ENCODE data around the gene SASH1. TPM values are rescaled to one million over a fixed set of nuclear protein-coding genes. Genes with fewer than 3 reads are reported as not detected.

Gene SASH1
- total RNA-seq: 23.2 TPM

DNA sequence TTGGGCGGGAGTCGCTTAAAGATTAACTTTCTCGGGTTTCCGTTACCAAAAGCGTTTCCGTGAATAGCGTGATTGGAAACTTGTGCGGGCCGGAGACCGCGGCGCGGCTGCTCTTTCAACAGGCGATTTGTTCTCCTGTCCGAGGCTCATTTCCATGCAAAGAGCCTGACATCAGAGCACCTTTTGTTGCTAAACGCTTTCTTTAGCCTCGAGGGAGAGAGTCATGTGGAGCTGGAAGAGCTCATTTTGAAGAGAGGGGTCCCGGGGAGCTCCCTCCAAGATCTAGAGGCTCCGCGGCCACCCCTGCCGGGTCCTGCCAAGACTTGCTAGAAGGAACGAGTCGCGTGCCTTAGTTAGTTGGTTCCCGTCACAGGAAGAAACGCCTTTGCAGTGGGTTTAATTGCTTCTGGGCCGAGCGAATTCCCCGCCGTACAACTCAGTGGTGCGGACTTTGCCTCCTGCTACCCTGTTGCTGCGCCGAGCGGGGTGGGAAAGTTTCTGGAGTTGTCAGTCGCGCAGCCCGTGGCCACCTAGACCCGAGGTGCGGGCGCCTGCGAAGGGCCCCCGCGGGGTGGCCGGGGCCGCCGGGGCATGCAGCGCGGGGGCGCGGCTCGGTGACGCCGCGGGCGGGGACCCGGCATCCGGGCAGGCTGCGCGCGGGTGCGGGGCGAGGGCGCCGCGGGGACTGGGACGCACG is at the start of gene SASH1:
TSS of gene SASH1 (plus strand) at position 489 of the 697 bp plus-strand sequence. CDS start 230 bp downstream, outside the sequence.
- DNase-seq (ENCODE audit: low spot score in 2 of 2): peak; percentile 62 to 65
- FAIRE-seq: no peak

DNA sequence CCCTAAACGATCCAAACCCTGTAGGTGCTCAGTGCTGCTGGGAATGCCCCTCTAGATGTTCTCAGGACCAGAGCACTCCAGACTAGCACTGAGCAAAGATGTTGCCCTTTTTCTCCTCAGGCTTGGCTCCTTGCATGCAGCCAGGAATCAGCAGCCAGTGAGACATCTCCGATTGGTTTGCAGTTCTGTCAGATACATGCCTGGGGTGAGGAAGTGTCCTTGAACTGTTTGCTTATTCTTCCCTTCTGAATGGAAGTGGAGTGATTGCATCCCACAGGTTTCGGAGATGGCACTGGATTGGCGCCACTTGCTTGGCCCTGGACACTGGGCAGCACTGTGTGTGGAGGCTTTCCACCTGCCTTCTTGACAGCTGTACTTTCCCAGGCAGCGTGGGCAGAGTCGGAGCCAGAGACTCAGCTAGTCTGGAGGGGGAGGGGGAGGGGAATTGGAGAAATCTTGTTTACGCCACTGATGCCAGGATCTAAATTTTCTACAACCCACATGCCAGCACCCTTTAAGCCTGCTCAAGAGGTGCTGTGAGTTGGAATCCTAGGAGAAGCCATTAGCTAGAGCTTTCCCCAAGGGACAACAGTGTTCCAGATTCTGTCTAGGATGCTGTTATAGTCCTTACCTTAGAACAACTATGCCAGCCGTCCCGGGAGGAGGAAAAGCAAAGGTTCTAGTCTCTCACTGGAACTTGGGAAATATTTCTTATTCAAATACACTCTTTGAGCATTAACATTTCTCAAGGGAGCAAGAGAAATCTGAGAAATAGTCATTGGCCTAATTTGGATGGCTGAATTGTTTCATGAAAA is 49.2 kb upstream of the SASH1 start:
- peak in 1 of 2 donors; percentile 38 for DNase-seq (ENCODE audit: low spot score in 2 of 2)
- FAIRE-seq: no peak

DNA sequence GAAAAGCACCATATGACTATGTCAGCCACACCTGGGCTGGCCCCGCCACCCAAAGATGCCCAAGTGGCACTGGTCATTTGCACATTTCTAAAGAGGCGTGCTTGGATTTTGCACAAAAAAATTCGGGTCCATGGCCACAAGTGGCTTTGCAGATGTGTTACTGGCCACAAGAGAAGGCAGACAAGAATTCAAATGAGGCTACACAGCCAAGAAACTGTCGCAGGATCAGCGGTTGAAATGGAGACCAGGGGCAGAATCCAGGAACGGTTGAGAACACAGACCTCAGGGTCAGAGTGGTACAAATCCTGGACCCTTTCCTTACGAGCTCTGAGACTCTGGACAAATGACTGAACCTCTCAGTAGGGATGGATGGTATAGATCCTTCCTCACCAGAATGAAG is 48.6 kb upstream of the SASH1 start:
- FAIRE-seq (no peak), DNase-seq (ENCODE audit: low spot score in 2 of 2) (no peak)

DNA sequence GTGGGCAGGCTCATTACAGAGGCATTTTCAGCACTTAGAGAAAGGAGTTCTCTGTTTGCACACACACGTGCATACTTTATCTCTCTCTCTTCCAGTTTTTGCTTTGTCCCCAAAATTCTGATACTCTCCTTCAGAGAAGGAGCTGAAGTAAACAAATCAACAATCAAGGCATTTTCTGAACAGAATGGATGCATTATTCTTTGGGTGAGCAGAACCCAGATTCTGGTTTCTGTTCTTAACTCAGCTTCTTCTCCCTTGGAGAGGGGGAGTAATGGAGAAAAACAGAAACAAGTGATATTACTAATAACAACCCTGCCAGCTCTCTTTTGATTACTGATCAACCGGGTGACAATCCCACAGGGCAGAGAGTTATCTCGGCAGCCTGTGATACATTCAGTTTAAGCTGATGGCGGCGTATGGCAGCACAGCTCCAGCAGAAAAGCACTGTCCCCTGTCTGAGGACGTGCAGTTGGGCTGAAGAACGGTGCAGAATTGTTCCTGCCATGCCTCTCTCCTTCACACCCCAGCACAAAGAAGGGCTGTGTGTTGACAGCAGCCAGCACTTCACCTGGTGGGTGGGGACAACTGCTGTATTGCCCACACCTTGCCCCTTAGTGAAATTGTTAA is 47.3 kb upstream of the SASH1 start:
- DNase-seq (ENCODE audit: low spot score in 2 of 2) (no peak), FAIRE-seq (no peak)

DNA sequence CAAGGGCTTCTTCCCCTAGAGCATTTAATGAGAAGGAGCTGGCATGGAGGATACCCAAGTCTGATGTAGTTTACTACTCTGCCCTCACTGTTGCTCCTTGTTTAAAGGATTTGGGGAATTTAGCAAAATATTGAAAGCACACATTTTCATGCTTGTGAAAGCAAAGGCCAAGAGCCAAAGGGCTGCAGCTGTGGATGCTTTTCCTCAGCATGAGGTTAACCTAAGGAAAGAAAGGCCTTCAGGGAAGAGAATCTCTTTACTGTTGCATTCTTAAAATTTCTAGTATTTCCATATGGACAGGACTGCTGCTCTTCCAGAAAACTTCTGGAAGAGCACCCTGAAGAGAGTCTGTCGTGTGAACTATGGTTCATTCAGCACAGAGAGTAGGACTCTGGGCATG is 45.9 kb upstream of the SASH1 start:
- no peak for FAIRE-seq

DNA sequence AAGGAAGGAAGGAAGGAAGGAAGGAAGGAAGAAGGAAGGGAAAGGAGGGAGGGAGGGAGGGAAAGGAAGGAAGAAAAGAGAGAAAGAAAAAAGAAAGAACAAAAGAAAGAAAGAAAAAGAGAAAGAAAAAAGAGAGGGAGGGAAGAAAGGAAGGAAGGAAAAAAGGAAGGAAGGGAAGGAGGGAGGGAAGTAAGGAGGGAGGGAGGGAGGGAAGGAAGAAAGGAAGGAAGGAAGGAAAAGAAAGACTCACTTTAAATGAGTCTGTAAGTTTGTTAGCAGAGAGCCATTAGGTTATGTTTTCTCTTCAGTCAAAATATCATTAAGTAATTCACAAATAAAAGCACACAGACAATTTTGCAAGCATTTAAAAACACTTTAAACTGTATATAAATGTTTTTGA is 44.0 kb upstream of the SASH1 start:
- FAIRE-seq (no peak), DNase-seq (ENCODE audit: low spot score in 2 of 2) (no peak)

More for the DNA sequence above, 45.9 kb upstream of the SASH1 start:
- DNase-seq (ENCODE audit: low spot score in 2 of 2): no peak

DNA sequence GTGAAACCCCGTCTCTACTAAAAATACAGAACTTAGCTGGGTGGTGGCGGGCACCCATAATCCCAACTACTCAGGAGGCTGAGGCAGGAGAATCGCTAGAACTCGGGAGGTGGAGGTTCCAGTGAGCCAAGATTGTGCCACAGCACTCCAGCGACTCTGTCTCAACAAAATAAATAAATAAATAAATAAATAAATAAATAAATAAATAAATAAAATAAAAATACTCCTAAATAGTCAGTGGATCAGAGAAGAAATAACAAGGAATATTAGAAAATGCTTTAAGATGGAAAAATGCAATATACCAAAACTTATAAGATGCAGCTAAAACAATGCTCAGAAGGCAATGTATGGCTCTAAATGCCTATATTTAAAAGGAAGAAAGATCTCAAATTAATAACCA is 39.0 kb upstream of the SASH1 start:
- FAIRE-seq (no peak), DNase-seq (ENCODE audit: low spot score in 2 of 2) (no peak)

DNA sequence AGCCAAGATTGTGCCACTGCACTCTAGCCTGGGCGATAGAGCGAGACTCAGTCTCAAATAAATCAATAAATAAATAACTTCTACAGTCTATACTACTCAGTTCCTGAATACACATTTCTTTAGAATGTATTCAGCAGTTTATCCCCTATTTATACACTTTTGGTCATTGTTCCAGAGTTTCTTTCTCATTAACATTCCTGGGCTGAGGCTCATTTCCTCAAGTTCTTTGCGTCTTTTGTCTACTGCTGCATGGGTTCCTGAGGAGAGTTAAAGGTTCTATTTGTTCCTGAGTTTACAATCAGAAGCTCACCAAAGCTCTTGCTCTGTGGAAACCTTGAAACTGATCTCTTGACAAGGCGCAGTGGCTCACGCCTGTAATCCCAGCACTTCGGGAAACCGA is 37.7 kb upstream of the SASH1 start:
- FAIRE-seq: no peak
- no peak for DNase-seq (ENCODE audit: low spot score in 2 of 2)

DNA sequence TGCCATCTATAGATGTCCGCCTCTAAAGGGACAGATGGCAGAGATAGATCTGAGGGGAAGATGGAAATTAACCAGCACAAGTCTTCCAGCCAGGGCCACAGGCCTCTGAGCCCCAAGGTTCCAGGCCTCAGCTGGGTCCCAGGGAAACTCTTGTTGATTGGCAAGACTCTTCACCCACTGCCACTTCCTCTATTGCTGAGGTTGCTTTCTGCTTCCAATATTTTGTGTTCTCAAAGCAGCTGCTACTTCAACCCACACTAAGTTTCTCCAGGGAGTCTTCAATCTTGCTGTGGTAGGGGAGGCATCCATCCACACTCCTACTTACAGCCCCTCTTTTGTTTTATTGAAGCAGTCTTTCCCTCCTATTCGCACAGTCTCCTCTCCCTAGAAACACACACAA is 36.4 kb upstream of the SASH1 start:
- FAIRE-seq (no peak), DNase-seq (ENCODE audit: low spot score in 2 of 2) (no peak)

DNA sequence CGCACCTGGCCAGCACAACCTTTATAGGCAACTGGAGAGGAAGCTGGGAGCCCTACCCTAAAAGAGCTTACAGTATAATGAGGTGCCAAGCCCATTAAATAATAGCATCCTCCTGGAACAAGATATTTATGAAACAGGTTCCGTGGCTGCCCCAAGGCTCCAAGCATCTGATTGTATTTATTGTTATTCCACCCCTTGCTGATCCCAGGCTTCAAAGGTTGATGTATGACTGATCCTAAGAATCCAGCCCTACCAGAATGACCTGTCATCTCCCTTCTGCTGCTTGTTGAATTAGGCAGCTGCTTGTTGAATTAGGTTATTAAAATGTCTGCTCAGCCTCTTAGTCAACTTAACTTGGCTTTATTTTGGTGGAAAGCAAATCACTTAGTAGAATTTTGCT is 35.2 kb upstream of the SASH1 start:
- FAIRE-seq (no peak), DNase-seq (ENCODE audit: low spot score in 2 of 2) (no peak)

DNA sequence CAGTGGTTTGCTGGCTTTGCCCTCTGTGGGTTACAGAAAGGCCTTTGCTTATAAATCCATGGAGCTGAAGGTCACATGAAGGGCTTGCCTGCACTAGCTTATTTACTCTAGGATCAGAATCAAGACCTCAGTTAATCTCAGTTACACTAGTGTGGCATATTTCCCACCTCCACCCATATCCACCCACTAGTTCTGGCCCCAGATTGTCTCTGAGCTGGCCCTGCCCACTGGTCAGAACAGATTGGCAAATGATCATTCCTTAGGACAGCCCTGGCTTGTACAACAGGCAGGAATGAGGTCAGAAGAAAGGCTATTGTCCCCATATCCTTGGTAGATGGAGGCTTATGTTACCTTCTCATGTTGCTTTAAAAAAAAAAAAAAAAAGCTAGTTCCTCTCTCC is 33.3 kb upstream of the SASH1 start:
- DNase-seq (ENCODE audit: low spot score in 2 of 2): no peak
- no peak for FAIRE-seq

DNA sequence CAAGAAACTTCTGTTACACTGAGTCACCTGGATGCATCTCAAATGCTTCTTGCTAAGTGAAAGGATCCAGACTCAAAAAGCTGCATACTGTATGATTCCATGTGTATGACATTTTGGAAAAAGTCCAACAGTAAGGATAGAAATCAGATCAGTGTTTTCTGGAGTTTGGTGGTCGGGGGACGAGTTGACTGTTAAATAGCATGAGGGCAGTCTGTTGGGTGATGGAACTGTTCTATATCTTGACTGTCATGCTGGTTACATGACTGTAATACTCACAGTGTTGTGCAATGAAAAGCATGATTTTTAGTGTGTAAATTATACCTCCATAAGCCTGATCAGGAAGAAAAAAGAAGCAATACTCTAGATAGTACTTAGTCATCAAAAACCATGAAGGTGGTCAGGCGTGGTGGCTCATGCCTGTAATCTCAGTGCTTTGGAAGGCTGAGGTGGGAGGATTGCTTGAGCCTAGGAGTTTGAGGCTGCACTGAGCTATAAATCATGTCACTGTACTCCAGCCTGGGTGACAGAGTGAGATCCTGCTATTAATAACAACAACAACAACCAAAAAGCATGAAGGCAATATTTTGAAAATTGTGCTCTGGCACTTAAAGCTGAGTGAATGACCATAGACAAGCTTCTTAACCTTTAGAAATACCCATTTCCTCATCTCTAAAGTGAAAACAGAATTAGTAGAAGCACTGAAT is 30.5 kb upstream of the SASH1 start:
- DNase-seq (ENCODE audit: low spot score in 2 of 2) (no peak), FAIRE-seq (no peak)

DNA sequence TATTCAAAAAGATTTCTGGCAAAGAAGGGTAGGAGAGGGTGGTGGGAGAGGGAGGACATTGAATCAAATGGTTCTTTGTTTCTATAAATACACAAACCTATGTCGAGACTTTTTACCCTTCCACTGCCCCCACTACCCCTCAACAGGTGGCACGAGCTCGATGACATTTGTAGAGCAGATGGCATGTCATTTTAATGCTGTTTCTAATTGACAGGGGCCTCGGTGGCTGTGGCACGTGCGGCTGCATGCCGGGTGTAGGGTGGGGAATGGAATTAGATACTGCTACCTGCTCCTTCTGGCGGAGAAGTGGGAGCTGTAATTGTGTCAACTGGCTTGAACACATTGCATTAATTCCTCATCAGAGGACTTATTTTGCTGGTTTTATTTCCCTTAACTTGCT is 29.1 kb upstream of the SASH1 start:
- no peak for DNase-seq (ENCODE audit: low spot score in 2 of 2)
- no peak for FAIRE-seq

DNA sequence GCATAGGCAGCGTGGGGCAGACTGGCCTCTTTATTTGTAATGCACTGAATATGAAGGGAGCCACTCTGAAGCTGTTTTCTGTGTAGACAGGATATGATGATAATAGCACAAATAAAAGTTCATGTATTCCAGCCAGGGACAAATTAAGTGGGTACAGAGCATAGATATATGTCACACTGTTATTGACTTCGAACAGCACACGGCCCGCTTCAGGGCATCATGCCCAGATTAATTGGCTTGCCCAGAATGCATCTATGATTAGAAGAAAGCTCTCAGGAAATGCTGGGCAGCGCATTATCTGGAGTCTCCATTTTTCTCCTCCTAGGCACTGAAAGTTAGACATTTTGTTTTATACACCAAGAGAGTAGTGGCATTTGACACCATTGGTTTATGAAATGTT is 26.3 kb upstream of the SASH1 start:
- DNase-seq (ENCODE audit: low spot score in 2 of 2): no peak
- FAIRE-seq: no peak

DNA sequence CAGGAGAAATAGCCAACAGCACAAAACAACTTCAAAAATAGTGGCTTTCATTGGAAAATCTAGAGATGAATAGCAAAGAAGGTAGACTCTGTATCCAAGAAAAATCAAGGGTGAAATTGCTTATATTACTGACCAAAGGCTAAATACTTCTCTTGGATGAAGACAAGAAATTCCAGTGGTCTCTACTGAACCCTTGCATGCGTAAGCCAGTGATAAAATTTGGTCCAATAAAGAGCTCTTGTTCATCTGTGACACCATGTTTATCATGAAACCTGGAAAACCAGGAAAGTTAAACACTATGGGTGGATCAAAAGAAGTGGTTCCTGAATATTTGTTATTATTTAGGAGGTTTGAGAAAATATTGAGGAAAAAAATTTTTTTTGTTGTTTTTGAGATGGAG is 25.6 kb upstream of the SASH1 start:
- no peak for DNase-seq (ENCODE audit: low spot score in 2 of 2)

DNA sequence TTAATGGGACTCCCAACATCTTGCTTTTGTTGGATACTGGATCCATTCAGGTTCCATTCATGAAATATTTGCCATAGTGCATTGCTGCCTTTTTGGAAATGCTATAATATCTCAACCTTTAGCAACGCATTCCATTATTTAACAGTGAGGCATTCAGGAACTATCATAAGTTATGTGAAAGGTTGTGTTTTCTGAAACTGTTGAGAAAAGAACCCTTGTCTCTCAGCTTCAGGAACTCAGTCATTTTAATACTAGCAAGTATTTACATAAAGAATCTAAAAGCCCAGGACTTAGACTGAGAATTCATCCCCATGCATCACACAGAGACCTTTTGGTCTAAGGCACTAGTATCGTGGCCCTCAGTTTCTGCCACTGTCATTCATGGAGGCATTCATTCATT is 24.9 kb upstream of the SASH1 start:
- no peak for FAIRE-seq
- DNase-seq (ENCODE audit: low spot score in 2 of 2): no peak

More for the DNA sequence above, 25.6 kb upstream of the SASH1 start:
- FAIRE-seq: no peak

DNA sequence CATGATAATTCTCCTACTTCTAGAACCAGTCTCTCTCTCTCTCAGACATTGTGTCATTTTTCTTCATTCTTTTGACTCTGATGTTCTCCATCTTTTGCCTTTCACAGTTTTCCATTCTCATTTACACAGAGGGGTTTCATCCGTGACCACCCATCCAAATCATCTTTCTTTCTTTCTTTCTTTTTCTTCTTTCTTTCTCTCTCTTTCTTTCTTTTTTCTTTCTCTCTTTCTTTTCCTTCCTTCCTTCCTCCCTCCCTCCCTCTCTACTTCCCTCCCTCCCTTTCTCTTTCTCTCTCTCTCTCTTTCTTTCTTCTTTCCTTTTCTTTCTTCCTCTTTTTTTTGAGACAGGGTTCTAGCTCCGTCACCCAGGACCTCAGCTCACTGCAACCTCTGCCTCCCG is 19.9 kb upstream of the SASH1 start:
- FAIRE-seq: no peak
- no peak for DNase-seq (ENCODE audit: low spot score in 2 of 2)

DNA sequence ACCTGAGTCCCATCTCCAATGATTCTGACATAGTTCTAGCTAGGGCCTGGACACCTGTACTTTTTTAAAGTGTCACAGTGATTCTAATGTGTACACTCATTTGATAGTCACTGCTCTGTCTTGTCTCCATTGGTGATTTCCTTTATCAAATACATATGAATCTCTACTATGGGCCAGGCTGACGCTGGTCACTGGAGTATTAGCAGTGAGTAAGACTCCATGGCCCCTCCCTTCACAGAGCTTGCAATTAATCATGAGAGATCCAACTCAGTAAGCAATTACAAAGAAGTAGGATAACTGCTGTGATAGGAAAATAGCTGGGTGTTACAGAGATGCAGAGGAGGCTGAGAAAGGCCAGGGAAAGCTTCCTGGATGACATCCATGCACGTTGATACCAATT is 19.3 kb upstream of the SASH1 start:
- FAIRE-seq (no peak), DNase-seq (ENCODE audit: low spot score in 2 of 2) (no peak)

DNA sequence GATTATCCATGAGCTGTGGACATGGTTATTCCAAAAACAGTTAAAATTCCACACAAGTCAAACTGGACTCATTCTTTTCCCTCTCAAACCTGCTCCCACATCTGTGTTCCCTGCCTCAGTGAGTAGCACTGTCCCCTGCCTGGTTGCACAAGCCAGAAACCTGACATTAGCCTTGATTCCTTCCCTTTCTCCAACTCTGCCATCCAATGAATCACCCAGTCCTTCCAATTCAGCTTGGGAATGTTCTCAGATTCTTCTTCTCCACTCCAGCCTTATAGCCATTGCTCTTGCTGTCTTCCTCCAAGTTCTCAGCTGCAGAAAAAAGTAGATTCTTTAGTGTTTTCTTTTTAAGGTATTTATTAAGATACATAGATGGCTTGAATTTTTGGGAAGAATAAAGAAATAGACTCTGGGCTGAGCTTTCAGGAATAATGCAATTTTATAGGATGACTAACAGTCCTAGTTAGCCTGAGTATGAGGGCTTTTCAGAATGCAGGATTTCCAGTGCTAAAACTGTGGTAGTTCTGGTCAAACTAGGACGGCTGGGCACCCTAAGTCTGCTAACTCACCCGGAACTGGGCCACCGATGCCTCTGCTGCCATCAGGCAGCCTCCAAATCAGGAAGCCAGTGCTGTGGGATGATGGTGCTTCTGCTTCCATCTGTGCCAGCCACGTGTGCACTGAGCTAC is 18.2 kb upstream of the SASH1 start:
- no peak for DNase-seq (ENCODE audit: low spot score in 2 of 2)
- no peak for FAIRE-seq

DNA sequence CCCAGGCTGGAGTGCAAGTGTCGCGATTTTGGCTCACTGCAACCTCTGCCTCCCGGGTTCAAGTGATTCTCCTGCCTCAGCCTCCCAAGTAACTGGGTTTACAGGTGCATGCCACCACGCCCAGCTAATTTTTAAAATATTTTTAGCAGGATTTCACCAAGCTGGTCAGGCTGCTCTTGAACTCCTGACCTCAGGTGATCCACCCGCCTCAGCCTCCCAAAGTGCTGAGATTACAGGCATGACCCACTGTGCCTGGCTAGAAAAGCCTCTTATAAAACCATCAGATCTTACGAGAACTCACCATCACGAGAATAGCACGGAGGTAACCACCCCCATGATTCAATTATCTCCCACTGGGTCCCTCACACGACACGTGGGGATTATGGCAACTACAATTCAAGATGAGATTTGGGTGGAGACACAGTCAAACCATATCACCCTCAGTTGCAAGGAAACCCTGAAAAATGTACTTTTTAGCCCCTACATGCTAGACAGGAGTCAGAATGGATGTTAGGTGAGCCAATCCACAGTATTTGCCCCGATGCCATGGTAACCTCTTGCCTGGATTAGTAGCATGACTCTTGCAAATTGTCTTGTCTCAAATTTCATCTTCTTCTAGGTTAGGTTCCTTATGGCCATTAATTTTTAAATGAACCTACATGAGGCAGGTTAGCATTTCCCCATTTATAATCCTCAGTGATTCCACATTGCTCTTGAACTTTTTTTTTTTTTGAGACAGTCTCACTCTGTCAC is 17.1 kb upstream of the SASH1 start:
- FAIRE-seq: no peak

More for the DNA sequence above, 17.1 kb upstream of the SASH1 start:
- DNase-seq (ENCODE audit: low spot score in 2 of 2): no peak
